Activated CD8-positive, alpha-beta T cell treated with anti-CD3 and anti-CD28 coated beads for 36 hours (primary cell): ENCODE results near the gene FSTL4. TPM values are rescaled to one million over a fixed set of nuclear protein-coding genes. Genes with fewer than 3 reads are reported as not detected.

Experiments
- ATAC-seq: fragments of 200-7000 bp; cut with Tn5 transposase; one replicate; pipeline ENCODE4 v1.10.0; 2021; ENCODE audit warnings: mild to moderate bottlenecking, moderate library complexity
- CTCF ChIA-PET: fragments of 350-600 bp; sonication (Branson Sonifier 250); formaldehyde crosslinking; loops from one replicate; lab custom pipeline; 2021; ENCODE audit warnings: antibody characterized with exemption; lab: Charles Lee
- POLR2A ChIA-PET: fragments of 350-600 bp; sonication (Branson Sonifier 250); formaldehyde crosslinking; loops from one replicate; lab custom pipeline; 2021; ENCODE audit warnings: antibody characterized with exemption; lab: Charles Lee
- DNase-seq: peaks from one replicate; pipeline ENCODE4 v3.0.0-alpha.2; 2020
- H3K27ac Mint-ChIP-seq: one replicate; pipeline ENCODE4 v1.8.0; 2021; ENCODE audit warnings: mild to moderate bottlenecking, mixed read lengths
- H3K27me3 Mint-ChIP-seq: one replicate; pipeline ENCODE4 v1.8.0; 2021; ENCODE audit warnings: mixed read lengths
- H3K36me3 Mint-ChIP-seq: one replicate; pipeline ENCODE4 v1.8.0; 2021; ENCODE audit warnings: low read depth, mixed read lengths
- H3K4me1 Mint-ChIP-seq: one replicate; pipeline ENCODE4 v1.8.0; 2021; ENCODE audit warnings: low read depth, mixed read lengths
- H3K4me3 Mint-ChIP-seq: one replicate; pipeline ENCODE4 v1.8.0; 2021; ENCODE audit warnings: mild to moderate bottlenecking, moderate library complexity, mixed read lengths
- H3K9me3 Mint-ChIP-seq: one replicate; pipeline ENCODE4 v1.8.0; 2021; ENCODE audit warnings: mixed read lengths
- CTCF ChIP-seq: fragments of 200-600 bp; IDR thresholded peaks from one replicate; pipeline ENCODE4 v1.8.0; 2022; ENCODE audit warnings: antibody characterized with exemption, mild to moderate bottlenecking
- intact Hi-C: fragments of 100-400 bp; cut with micrococcal nuclease; formaldehyde crosslinking; loops from one replicate; pipeline ENCODE4 v1.10.0; 2022
- total RNA-seq, 2 experiments: library from RNA; stranded (reverse); gene quantifications; one replicate each; pipeline ENCODE4 v1.2.3, GENCODE V29; 2021

FSTL4 gene
- total RNA-seq, 2 experiments from 2014 or later, result not detected

- POLR2A ChIA-PET, result no interaction called here
- Mint-ChIP-seq H3K4me3 (no peak overlapping the region), H3K4me1 (no peaks in the 10 kb centered on the region), H3K9me3 (no peaks in the 10 kb centered on the region), H3K27ac (no peak overlapping the region), H3K36me3 (no peaks in the 10 kb centered on the region), H3K27me3 (peaks cover 2% of the 10 kb centered on the region)
- no peak for ATAC-seq
- intact Hi-C loops, result no loop called here
- DNase-seq, result no peak
- TF ChIP-seq CTCF, result no peak
- CTCF ChIA-PET, result no interaction called here
These were observed 88.3 kb downstream of the FSTL4 start for GRCh38 chr5:133523961-133524586.

DNA sequence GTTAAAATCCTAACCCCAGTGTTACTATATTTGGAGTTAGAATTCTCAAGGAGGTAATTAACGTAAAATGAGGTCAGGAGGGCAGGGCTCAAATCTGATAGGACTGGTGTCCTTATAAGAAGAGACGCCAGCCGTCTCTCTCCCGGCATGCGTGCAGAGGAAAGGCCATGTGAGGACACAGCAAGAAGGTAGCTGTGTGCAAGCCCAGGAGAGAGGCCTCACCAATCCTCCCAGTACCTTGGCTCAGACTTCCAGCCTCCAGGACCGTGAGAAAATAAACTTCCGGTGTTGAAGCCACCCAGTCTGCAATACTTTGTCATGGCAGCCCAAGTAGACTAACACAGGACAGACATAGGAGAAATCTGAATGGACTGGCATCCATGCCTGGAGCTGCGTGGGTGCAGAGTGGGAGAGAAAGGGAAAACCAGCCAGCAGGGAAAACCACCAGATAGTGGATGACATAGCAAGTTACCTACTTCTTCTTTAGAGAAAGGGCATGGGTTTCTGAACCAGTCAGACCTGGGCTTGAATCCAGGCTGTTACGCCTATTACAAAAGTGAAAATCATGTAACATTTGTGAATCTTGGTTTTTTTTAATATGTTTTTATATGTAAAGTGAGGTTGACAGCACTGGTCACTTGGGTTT, 89.2 kb downstream of the FSTL4 start:
- DNase-seq (no peak), ATAC-seq (no peak)
- intact Hi-C loops, result no loop called here
- H3K9me3 Mint-ChIP-seq, result no peaks in the 10 kb centered on the region
- peaks cover 2% of the 10 kb centered on the region for H3K27me3 Mint-ChIP-seq
- ChIA-PET POLR2A (no interaction called here), CTCF (no interaction called here)
- no peaks in the 10 kb centered on the region for H3K36me3 Mint-ChIP-seq
- H3K4me3 Mint-ChIP-seq, result no peak overlapping the region
- no peak overlapping the region for H3K27ac Mint-ChIP-seq
- TF ChIP-seq CTCF, result no peak
- no peaks in the 10 kb centered on the region for H3K4me1 Mint-ChIP-seq

- intact Hi-C loops, result no loop called here
- ATAC-seq, result no peak
- no peak for DNase-seq
- Mint-ChIP-seq H3K27ac (no peak overlapping the region), H3K4me1 (no peaks in the 10 kb centered on the region), H3K4me3 (no peak overlapping the region), H3K27me3 (peaks cover 2% of the 10 kb centered on the region), H3K36me3 (no peaks in the 10 kb centered on the region), H3K9me3 (no peaks in the 10 kb centered on the region)
- no peak for TF ChIP-seq CTCF
- CTCF ChIA-PET, result no interaction called here
- POLR2A ChIA-PET, result no interaction called here
These were observed 90.5 kb downstream of the FSTL4 start for GRCh38 chr5:133521801-133522200.

DNA sequence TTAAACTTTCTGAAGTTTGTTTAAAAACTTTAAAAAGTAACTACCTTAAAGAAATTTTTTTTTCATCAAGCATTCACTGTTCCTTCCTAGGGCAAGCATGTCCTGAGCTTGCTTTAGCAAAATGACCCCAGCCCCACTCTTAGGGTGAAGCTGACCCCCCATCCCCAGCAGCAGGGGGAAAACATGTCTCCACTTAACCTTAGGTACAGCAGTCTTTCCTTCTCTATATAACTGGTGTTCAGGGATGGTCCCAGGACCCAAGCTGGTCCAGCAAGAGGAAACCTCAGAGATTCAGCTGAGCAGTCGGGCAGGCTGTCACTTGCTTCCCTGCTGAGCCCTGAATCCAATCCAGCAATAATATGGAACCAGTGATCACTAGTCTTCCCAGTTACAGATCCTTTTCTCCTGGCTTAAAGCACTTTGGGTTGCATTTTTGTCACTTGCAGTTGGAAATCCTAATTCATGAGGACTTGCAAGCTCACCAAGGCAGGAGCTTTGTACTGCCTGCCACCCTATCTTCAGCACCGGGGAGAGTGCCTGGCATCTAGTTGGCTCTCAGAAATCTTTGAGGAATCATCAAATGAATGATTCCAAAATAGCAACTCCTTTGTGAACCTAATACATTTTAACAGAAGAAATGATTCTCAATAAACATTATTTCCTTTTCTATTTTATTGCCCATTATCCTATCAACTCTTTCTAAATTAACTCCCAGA, 91.2 kb downstream of the FSTL4 start:
- H3K27me3 Mint-ChIP-seq, result peaks cover 2% of the 10 kb centered on the region
- no peak overlapping the region for H3K4me3 Mint-ChIP-seq
- POLR2A ChIA-PET, result no interaction called here
- no peaks in the 10 kb centered on the region for H3K9me3 Mint-ChIP-seq
- DNase-seq (no peak), ATAC-seq (no peak)
- no peaks in the 10 kb centered on the region for H3K36me3 Mint-ChIP-seq
- CTCF ChIA-PET, result no interaction called here
- no peak overlapping the region for H3K27ac Mint-ChIP-seq
- no peaks in the 10 kb centered on the region for H3K4me1 Mint-ChIP-seq
- intact Hi-C loops, result no loop called here
- TF ChIP-seq CTCF, result no peak

DNA sequence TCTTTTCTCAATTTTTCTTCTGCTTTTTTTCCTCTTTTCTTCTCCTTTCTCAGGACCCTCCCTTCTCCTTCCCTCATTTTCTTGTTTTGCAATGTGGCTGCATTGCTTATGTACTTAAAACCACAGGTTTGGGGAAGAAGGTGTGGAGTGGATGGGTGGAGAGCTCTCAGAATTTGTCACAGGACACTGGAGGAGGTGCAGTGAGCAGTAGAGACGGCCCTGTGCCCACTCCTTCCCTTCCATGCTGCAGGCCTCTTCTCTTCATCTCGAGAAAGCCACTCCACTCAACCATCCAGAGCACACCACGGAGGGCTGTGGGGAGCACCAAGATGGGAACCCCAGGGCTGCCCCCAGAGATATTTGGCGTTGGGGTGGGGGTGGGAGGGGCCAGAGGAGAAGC, 92.3 kb downstream of the FSTL4 start:
- Mint-ChIP-seq H3K4me1 (no peaks in the 10 kb centered on the region), H3K9me3 (no peaks in the 10 kb centered on the region), H3K27ac (no peak overlapping the region), H3K36me3 (no peaks in the 10 kb centered on the region), H3K4me3 (no peak overlapping the region), H3K27me3 (no peaks in the 10 kb centered on the region)
- no peak for DNase-seq
- no peak for ATAC-seq
- intact Hi-C loops, result no loop called here
- no peak for TF ChIP-seq CTCF
- CTCF ChIA-PET, result no interaction called here
- POLR2A ChIA-PET, result interaction anchor here (0.6 kb wide), 1 partner anchor 447 kb away, joined by 3 read pairs; no protein-coding TSS in a partner anchor
